Measurements from ENCODE around the gene PHF2. TPM values are rescaled to one million over a fixed set of nuclear protein-coding genes. Genes with fewer than 3 reads are reported as not detected.
A peak's percentile ranks its signal among the peaks of the same experiment; 100 is the strongest.

The PHF2 gene
- total RNA-seq, 3 donors from 2014 or later = 24.8 to 26.9 (median 25.9) TPM

GRCh38 chr9:93662952-93663572 lies 86.7 kb downstream of the PHF2 start:
- TF ChIP-seq CTCF (IDR thresholded peaks at IDR 0.05) (no peak), POLR2AphosphoS5 (IDR thresholded peaks at IDR 0.05) (no peak), POLR2A (IDR thresholded peaks at IDR 0.05) (no peak)
- H3K36me3 ChIP-seq = no peaks in the 10 kb centered on the region
- no peaks in the 10 kb centered on the region for H3K27me3 ChIP-seq
- H3K9me3 ChIP-seq = no peaks in the 10 kb centered on the region
- no peak overlapping the region for H3K4me3 ChIP-seq
- peak in 1 of 2 donors; percentile 5 for DNase-seq (ENCODE audit: low spot score in 2 of 2)
- no peaks in the 10 kb centered on the region for H3K4me1 ChIP-seq
- no peak overlapping the region for H3K27ac ChIP-seq
- intact Hi-C loops (cut with DNase I; ENCODE audit: low total_unique reads) = no loop called here

DNA sequence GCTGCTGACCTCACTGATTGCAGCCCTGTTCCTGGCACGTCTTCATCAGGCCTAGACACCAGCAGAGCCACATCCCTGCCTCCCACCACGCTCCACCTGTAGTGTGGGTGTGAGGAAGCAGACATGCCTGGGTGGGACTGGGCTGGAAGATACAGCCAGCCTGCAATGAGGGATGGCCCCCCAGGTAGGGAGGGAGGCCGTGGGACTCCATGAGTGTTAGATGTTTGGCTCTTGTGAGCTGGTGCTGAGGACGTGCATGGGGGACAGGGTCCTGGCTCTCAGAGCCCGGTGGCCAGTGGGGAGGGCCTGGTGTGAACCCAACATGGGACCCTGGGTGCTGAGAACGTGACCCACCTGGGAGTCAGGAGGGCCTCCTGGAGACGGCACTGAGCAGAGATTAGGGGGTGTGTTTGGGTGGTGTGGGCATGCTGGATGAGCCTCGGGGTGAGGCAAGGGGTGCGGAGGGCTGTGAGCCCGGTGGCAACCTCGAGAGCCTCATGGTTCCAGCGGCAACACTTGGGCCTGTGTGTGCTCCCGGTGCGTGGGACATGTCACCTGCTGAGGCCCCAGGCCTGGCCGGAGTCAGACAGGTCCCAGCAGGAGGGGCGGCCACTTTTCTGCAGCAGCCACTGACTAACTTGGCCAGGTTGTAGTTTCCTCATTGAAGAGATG lies 87.6 kb downstream of the PHF2 start:
- intact Hi-C loops (cut with DNase I; ENCODE audit: low total_unique reads) = no loop called here
- TF ChIP-seq CTCF (IDR thresholded peaks at IDR 0.05) = no peak
- no peak for TF ChIP-seq POLR2AphosphoS5 (IDR thresholded peaks at IDR 0.05)
- TF ChIP-seq POLR2A (IDR thresholded peaks at IDR 0.05) = no peak
- H3K27ac ChIP-seq = no peak overlapping the region
- H3K4me1 ChIP-seq = no peaks in the 10 kb centered on the region
- DNase-seq (ENCODE audit: low spot score in 2 of 2) = peak in 1 of 2 donors; percentile 35
- no peak overlapping the region for H3K4me3 ChIP-seq
- no peaks in the 10 kb centered on the region for H3K9me3 ChIP-seq
- H3K27me3 ChIP-seq = no peaks in the 10 kb centered on the region
- no peaks in the 10 kb centered on the region for H3K36me3 ChIP-seq

- H3K4me3 ChIP-seq = no peak overlapping the region
- H3K27me3 ChIP-seq = no peaks in the 10 kb centered on the region
- no peaks in the 10 kb centered on the region for H3K36me3 ChIP-seq
- no peaks in the 10 kb centered on the region for H3K9me3 ChIP-seq
- H3K4me1 ChIP-seq = no peaks in the 10 kb centered on the region
- TF ChIP-seq CTCF (IDR thresholded peaks at IDR 0.05) (no peak), POLR2A (IDR thresholded peaks at IDR 0.05) (no peak), POLR2AphosphoS5 (IDR thresholded peaks at IDR 0.05) (no peak)
- intact Hi-C loops (cut with DNase I; ENCODE audit: low total_unique reads) = loop anchor here (5.0 kb wide), 1 partner anchor 1798 kb away; no protein-coding TSS in a partner anchor
- DNase-seq (ENCODE audit: low spot score in 2 of 2) = peak in 1 of 2 donors; percentile 31
- H3K27ac ChIP-seq = no peak overlapping the region
These were observed 88.3 kb downstream of the PHF2 start for GRCh38 chr9:93664549-93665120.

GRCh38 chr9:93665128-93665636 lies 88.8 kb downstream of the PHF2 start:
- no peaks in the 10 kb centered on the region for H3K9me3 ChIP-seq
- H3K4me3 ChIP-seq = no peak overlapping the region
- H3K36me3 ChIP-seq = no peaks in the 10 kb centered on the region
- DNase-seq (ENCODE audit: low spot score in 2 of 2) = peak in 1 of 2 donors; percentile 30
- H3K27me3 ChIP-seq = no peaks in the 10 kb centered on the region
- no peaks in the 10 kb centered on the region for H3K4me1 ChIP-seq
- no peak overlapping the region for H3K27ac ChIP-seq
- no peak for TF ChIP-seq POLR2AphosphoS5 (IDR thresholded peaks at IDR 0.05)
- TF ChIP-seq CTCF (IDR thresholded peaks at IDR 0.05) = no peak
- no peak for TF ChIP-seq POLR2A (IDR thresholded peaks at IDR 0.05)
- intact Hi-C loops (cut with DNase I; ENCODE audit: low total_unique reads) = loop anchor here (5.0 kb wide), 1 partner anchor 1797 kb away; no protein-coding TSS in a partner anchor

Measured in breast epithelium (tissue), 4 donors.